ENCODE data around the gene PLSCR2.
"Not testable (repeated sequence)": the region's sequence is repeated elsewhere in the genome, so short reads cannot be mapped to it uniquely, and the experiment has no call there.

PLSCR2 gene

DNA sequence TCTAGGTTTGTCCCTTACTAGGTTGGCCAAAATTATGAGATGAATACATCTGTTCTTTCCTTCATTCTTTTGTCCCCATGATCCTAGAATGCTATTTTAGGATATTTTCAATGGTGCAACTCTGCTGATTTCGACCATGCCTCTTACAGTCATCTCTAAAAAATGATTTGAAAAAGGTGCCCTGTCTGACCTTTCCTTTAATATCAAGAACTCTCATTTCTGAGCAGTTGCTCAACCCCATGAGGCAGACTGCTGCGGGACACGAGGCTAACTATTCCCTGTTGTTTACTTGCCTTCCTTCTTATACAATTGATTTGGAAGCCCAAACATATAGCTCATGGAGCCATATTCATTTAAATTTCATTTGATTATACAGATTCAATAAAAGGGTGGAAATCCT lies 14.6 kb downstream of the PLSCR2 start:
- Histone ChIP-seq H4K20me1 (ENCODE audit: insufficient read depth) (no peaks in the 10 kb centered on the region), H3K4me3 (IDR thresholded peaks at IDR 0.05; ENCODE audit: insufficient read depth, low read depth, low read length) (no peak overlapping the region), H3K9ac (no peak overlapping the region), H3K27ac (no peak overlapping the region), H3K36me3 (ENCODE audit: insufficient read depth) (no peaks in the 10 kb centered on the region), H2AFZ (ENCODE audit: low read depth) (no peak overlapping the region), H3K27me3 (ENCODE audit: insufficient read depth, low read depth) (no peaks in the 10 kb centered on the region), H3K4me2 (no peak overlapping the region), H3K4me1 (ENCODE audit: low read depth, poor library complexity, severe bottlenecking) (peaks cover 5% of the 10 kb centered on the region), H3K79me2 (ENCODE audit: insufficient read depth, low read depth) (no peaks in the 10 kb centered on the region)
- TF ChIP-seq, protein P1, sequence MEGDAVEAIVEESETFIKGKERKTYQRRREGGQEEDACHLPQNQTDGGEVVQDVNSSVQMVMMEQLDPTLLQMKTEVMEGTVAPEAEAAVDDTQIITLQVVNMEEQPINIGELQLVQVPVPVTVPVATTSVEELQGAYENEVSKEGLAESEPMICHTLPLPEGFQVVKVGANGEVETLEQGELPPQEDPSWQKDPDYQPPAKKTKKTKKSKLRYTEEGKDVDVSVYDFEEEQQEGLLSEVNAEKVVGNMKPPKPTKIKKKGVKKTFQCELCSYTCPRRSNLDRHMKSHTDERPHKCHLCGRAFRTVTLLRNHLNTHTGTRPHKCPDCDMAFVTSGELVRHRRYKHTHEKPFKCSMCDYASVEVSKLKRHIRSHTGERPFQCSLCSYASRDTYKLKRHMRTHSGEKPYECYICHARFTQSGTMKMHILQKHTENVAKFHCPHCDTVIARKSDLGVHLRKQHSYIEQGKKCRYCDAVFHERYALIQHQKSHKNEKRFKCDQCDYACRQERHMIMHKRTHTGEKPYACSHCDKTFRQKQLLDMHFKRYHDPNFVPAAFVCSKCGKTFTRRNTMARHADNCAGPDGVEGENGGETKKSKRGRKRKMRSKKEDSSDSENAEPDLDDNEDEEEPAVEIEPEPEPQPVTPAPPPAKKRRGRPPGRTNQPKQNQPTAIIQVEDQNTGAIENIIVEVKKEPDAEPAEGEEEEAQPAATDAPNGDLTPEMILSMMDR (conservative IDR thresholded peaks at IDR 0.05; ENCODE audit: low read depth, low read length): no peak

DNA sequence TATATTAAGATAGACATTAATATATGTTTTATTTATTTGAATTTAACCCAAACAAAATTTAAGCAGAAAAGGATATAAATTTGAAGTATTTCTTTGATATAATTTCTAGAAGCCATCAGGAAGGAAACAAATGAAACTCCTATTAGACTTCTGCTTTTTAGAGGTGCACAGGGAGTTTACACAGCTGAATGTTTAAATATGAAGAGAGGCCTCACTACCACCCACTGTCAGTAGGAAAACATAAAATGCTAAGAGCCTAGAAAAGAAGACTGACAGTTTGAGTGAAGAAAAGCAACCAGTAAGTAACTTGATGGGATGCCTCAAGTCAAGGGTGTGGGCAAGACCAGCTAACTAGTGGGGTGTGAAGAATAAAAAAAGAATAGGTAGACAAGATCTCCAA lies 19.7 kb downstream of the PLSCR2 start:
- no peak overlapping the region for H2AFZ ChIP-seq (ENCODE audit: low read depth)
- TF ChIP-seq, protein P1 (conservative IDR thresholded peaks at IDR 0.05; ENCODE audit: low read depth, low read length): no peak
- no peaks in the 10 kb centered on the region for H3K79me2 ChIP-seq (ENCODE audit: insufficient read depth, low read depth)
- no peak overlapping the region for H3K4me3 ChIP-seq (IDR thresholded peaks at IDR 0.05; ENCODE audit: insufficient read depth, low read depth, low read length)
- H3K27me3 ChIP-seq (ENCODE audit: insufficient read depth, low read depth): no peaks in the 10 kb centered on the region
- H3K4me2 ChIP-seq: no peak overlapping the region
- no peak overlapping the region for H3K9ac ChIP-seq
- H4K20me1 ChIP-seq (ENCODE audit: insufficient read depth): no peaks in the 10 kb centered on the region
- H3K27ac ChIP-seq: no peak overlapping the region
- no peaks in the 10 kb centered on the region for H3K36me3 ChIP-seq (ENCODE audit: insufficient read depth)
- H3K4me1 ChIP-seq (ENCODE audit: low read depth, poor library complexity, severe bottlenecking): no peaks in the 10 kb centered on the region

DNA sequence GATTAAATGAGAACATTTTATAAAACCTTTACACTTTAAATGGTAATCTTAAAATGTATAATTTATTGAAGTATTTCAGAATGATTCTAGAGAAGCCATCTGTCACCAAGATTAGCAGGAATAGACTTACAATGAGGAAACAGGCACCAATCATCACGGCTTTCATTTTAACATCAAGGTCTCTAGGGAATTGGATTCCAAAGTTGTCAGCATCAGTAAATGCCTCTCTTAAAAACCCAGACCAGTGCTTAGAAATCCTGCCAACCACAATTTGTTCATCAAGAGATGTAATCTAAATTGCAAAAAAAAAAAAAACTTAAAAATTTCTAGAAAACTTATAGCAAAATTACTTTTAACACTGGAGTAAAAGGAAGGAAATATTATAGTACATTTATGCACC lies 20.3 kb downstream of the PLSCR2 start:
- Histone ChIP-seq H2AFZ (ENCODE audit: low read depth) (no peak overlapping the region), H3K9ac (no peak overlapping the region), H3K27ac (no peak overlapping the region), H3K4me2 (no peak overlapping the region), H3K27me3 (ENCODE audit: insufficient read depth, low read depth) (no peaks in the 10 kb centered on the region), H4K20me1 (ENCODE audit: insufficient read depth) (no peaks in the 10 kb centered on the region), H3K79me2 (ENCODE audit: insufficient read depth, low read depth) (no peaks in the 10 kb centered on the region), H3K4me1 (ENCODE audit: low read depth, poor library complexity, severe bottlenecking) (no peaks in the 10 kb centered on the region), H3K36me3 (ENCODE audit: insufficient read depth) (no peaks in the 10 kb centered on the region), H3K4me3 (IDR thresholded peaks at IDR 0.05; ENCODE audit: insufficient read depth, low read depth, low read length) (no peak overlapping the region)
- TF ChIP-seq, protein P1 (conservative IDR thresholded peaks at IDR 0.05; ENCODE audit: low read depth, low read length): no peak

DNA sequence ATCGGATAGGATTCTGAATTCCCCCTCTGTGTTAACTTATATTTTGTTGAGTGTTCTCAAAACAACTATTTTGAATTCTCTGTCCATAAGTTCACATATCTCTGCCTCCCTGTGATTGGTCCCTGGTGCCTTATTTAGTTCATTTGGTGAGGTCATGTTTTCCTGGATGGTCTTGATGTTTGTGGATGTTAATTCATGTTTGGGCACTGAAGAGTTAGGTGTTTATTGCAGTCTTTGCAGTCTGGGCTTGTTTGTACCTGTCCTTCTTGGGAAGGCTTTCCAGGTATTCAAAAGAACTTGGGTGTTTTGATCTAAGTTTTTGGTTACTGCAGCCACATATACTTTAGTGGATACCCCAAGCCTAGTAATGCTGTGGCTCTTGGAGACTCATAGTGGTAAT lies 23.3 kb downstream of the PLSCR2 start:
- no peaks in the 10 kb centered on the region for H3K4me1 ChIP-seq (ENCODE audit: low read depth, poor library complexity, severe bottlenecking)
- H2AFZ ChIP-seq (ENCODE audit: low read depth): no peak overlapping the region
- H3K4me3 ChIP-seq (IDR thresholded peaks at IDR 0.05; ENCODE audit: insufficient read depth, low read depth, low read length): no peak overlapping the region
- no peak overlapping the region for H3K27ac ChIP-seq
- H3K9ac ChIP-seq: no peak overlapping the region
- no peaks in the 10 kb centered on the region for H3K27me3 ChIP-seq (ENCODE audit: insufficient read depth, low read depth)
- TF ChIP-seq, protein P1 (conservative IDR thresholded peaks at IDR 0.05; ENCODE audit: low read depth, low read length): no peak
- H3K79me2 ChIP-seq (ENCODE audit: insufficient read depth, low read depth): no peaks in the 10 kb centered on the region
- no peak overlapping the region for H3K4me2 ChIP-seq
- no peaks in the 10 kb centered on the region for H4K20me1 ChIP-seq (ENCODE audit: insufficient read depth)
- no peaks in the 10 kb centered on the region for H3K36me3 ChIP-seq (ENCODE audit: insufficient read depth)

DNA sequence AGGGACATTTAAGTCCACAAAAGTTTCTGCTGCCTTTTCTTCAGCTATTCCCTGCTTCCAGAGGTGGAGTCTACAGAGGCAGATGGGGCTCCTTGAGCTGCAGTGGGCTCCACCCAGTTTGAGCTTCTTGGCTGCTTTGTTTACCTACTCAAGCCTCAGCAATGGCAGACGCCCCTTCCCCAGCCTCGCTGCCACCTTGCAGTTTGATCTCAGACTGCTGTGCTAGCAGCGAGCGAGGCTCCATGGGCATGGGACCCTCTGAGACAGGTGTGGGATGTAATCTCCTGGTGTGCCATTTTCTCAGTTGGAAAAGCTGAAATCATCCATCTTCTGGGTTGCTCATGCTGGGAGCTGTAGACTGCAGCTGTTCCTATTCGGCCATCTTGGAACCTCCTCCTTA lies 29.1 kb downstream of the PLSCR2 start:
- H3K36me3 ChIP-seq (ENCODE audit: insufficient read depth); H3K4me3 ChIP-seq (IDR thresholded peaks at IDR 0.05; ENCODE audit: insufficient read depth, low read depth, low read length); H3K27ac ChIP-seq; H3K4me2 ChIP-seq; H4K20me1 ChIP-seq (ENCODE audit: insufficient read depth); H3K4me1 ChIP-seq (ENCODE audit: low read depth, poor library complexity, severe bottlenecking); H3K79me2 ChIP-seq (ENCODE audit: insufficient read depth, low read depth); H3K9ac ChIP-seq; H2AFZ ChIP-seq (ENCODE audit: low read depth); H3K27me3 ChIP-seq (ENCODE audit: insufficient read depth, low read depth): not testable (repeated sequence)
